NCI-H2029 (cell line): ENCODE measurements around the gene ZNF638.

Experiments used
- DNase-seq: peaks from one replicate; lab custom pipeline; 2025; lab: John Stamatoyannopoulos, UW

ZNF638 gene

GRCh38 chr2:71336802-71337201 lies 5.2 kb downstream of the ZNF638 start:
- no peak for DNase-seq

GRCh38 chr2:71337776-71338175 lies 6.2 kb downstream of the ZNF638 start:
- no peak for DNase-seq

GRCh38 chr2:71339685-71340084 lies 8.1 kb downstream of the ZNF638 start:
- no peak for DNase-seq

- DNase-seq = no peak
Observed at GRCh38 chr2:71340176-71340575, 8.6 kb downstream of the ZNF638 start.

GRCh38 chr2:71341645-71342044 lies 10.1 kb downstream of the ZNF638 start:
- no peak for DNase-seq

- DNase-seq = no peak
Observed at GRCh38 chr2:71346065-71346464, 14.5 kb downstream of the ZNF638 start.

- no peak for DNase-seq
Observed at GRCh38 chr2:71347517-71347916, 15.9 kb downstream of the ZNF638 start.

- no peak for DNase-seq
Observed at GRCh38 chr2:71348302-71348701, 16.7 kb downstream of the ZNF638 start.

- no peak for DNase-seq
Observed at GRCh38 chr2:71353248-71353647, 21.7 kb downstream of the ZNF638 start.

- DNase-seq = no peak
Observed at GRCh38 chr2:71358931-71359671, 27.5 kb downstream of the ZNF638 start.

- no peak for DNase-seq
Observed at GRCh38 chr2:71360434-71360975, 28.9 kb downstream of the ZNF638 start.

- no peak for DNase-seq
Observed at GRCh38 chr2:71361631-71362030, 30.0 kb downstream of the ZNF638 start.

GRCh38 chr2:71362447-71362846 lies 30.9 kb downstream of the ZNF638 start:
- no peak for DNase-seq

- DNase-seq = no peak
Observed at GRCh38 chr2:71370015-71370414, 38.4 kb downstream of the ZNF638 start.

- no peak for DNase-seq
Observed at GRCh38 chr2:71372042-71372441, 40.5 kb downstream of the ZNF638 start.

- DNase-seq = no peak
Observed at GRCh38 chr2:71379086-71379485, 47.5 kb downstream of the ZNF638 start.

GRCh38 chr2:71380665-71381064 lies 49.1 kb downstream of the ZNF638 start:
- no peak for DNase-seq

GRCh38 chr2:71385012-71385411 lies 53.4 kb downstream of the ZNF638 start:
- DNase-seq = no peak

- no peak for DNase-seq
Observed at GRCh38 chr2:71388214-71388613, 56.6 kb downstream of the ZNF638 start.

- DNase-seq = no peak
Observed at GRCh38 chr2:71389384-71390072, 57.9 kb downstream of the ZNF638 start.

- no peak for DNase-seq
Observed at GRCh38 chr2:71393216-71393615, 61.6 kb downstream of the ZNF638 start.

GRCh38 chr2:71395471-71395870 lies 63.9 kb downstream of the ZNF638 start:
- no peak for DNase-seq

- no peak for DNase-seq
Observed at GRCh38 chr2:71402427-71402826, 70.8 kb downstream of the ZNF638 start.
